ENCODE results near the gene TOR2A.

GRCh38 chr9:127703289-127703946, 31.7 kb downstream of the TOR2A start:
- TF ChIP-seq CTCF (IDR thresholded peaks at IDR 0.05; ENCODE audit: low read depth, low read length) (no peak), EZH2phosphoT487 (IDR thresholded peaks at IDR 0.05; ENCODE audit: low read depth) (no peak)

Measured in OCI-LY3 (cell line).